DMS153 treated with DMSO at 0.1 percent for 48 hours (cell line): ENCODE data around the gene PPFIBP2.
A peak's percentile ranks its signal among the peaks of the same experiment; 100 is the strongest.

Experiments
- DNase-seq: peaks from one replicate; lab custom pipeline; 2025; ENCODE audit not compliant: unreplicated experiment; lab: John Stamatoyannopoulos, UW

Gene PPFIBP2

DNA sequence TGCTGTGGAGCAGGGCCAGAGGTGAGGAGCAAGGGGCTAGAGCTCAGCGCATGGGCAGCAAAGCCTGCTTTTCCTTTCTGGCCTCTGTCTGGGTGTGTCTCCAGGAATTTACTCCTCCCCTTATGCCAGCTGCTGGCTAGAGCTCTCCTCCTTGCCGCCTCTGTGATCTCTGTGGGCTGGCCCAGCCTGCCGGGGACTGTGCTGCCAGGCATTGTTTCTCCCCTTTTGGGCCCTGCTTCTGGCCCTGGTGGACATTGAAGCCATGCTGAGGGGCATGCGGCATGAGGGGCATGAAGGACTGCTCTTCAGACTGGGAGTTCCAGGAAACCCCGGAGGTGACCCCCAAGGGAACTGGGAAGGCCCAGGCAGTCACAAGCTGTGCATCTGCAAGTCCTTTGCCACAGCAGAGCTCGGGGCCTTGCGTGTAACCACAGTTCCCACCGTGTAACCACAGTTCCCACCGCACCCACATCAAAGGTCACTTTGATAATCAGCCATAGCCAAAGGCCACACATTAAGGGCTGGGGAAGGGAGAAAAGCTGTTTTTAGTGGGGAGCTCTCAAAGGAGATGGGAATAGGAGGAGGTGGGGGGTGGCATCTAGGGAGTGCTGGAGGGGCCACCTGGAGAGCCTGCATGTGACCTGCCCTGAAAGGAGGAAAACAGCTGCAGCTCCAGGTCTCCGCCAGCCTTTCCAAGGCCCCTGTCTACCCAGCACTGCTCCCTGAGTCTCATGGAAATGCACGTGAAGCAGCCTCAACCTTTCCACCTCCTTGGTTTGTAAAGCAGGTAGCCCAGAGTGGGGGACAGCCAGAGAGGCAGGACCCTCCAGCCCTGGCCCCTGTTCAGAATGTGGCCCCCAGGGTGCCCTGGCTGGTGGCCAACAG is 62.3 kb downstream of the PPFIBP2 start:
- no peak for DNase-seq

DNA sequence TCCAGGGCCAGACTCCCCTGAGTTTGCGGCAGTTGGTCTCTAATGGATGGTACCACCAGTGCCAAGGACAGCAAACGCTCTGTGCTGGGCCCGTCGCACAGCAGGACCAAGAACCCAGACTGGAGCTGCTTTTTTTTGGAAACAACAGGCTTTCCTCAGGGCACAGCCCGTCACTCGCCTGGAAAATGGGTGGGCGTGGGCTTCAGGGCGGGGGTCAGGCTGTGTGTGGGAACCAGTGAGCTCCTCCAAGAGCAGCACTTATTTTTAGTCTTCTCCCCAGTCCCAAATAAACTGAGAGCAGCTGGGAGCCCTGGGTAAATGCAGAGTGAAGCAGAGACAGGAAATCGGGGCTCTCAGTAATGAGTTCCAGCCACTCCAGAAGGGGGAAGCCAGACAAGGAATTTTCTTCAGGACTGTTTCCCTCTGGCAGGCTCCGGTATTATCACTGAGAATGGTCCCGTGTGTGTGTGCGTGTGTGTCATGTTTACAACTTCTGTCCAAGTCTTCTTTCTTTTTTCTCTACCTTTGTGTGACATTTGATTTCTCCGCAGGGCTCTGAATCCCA is 63.0 kb downstream of the PPFIBP2 start:
- DNase-seq: no peak

DNA sequence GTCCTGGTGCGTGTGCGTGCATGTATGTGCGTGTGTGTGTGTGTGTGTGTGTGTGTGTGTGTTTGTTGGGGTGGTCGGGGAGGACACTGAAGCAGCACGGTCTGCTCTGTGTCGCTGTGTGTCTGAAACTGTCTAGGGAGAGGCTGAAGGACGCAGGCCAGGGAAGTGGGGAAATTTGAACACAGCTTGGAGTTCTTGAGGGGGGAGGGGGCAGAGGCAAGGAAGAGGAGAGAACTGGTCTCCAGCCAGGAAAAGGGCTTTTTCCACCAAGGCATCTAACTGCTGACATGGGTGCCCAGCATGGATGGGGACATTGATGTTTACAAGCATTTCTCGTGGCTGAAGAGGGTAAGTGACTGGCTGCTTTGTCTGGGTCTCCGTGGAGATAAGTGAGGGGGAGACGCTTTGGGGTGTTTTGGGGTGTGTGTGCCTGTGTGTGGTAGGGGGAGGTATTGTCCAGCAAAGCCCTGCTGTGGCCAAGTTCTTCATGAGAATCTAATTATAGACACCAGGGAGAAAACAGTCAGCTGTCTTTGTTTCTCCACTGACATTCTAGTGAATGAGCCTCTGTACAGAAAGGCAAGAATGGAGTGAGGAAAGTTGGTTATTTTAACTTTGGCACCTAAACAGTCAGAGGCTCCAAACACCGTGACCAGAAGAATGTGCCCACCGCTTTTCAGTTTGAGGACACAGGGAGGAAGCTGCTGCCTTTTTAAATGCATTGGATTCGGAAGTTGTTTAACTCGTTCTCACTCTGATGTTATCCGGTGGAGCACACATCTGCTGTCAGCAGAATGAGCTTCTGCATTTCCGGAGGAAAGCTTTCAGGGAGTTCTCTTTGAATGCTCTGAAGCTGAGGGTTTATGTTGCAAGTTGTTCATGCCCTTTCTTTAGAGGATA is 63.7 kb downstream of the PPFIBP2 start:
- peak; percentile 43 for DNase-seq

DNA sequence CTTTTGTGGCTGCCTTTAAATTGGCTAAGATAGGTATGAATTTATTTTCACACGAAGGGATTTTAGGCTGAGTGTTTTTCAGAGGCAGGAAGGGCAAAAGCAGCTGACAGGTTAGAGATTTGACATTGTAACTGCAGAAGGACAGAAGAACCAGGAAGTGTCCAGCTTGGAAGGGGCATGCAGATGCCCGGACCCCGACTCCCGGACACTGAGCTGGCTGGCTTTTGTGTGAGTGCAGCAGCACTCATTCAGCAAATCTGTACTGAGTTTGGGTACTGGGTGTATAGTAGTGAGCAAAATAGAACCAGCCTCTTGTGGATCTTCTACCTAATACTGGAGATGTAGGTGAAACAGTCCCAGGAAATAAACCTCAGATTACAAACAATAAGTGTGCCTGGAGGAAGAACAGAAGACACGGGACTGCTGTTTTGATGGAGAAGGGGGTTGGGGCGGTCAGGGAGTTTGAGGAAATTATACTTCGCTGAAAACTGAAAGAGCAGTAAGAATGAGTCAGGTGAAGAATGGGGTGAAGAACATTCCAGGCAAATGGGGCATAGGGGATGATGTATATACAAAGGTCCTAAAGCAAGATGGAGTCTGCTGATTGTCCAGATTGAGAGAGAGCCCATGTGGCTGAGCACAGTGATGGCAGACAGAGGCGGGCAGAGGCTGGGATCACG is 64.6 kb downstream of the PPFIBP2 start:
- no peak for DNase-seq

DNA sequence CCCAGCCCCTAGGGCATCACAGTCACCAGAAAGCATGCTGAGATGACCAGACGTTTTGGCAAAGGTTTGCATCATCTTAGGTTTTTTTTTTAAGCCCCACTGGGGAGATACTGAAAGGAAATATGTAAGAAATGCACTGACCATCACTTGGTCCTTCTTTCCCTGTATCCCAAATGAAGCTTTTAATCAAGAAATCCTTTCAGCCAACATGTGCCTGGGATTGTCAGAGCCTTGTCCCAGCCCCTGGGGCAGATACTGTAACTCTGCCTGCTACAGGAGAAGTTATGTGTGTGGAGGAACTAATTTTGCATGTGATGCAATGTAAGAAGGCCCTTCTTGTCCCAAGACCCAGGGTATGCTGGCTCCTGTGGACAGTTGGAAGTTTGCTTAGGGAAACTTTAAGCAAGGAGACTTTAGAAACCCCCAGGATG is 65.6 kb downstream of the PPFIBP2 start:
- no peak for DNase-seq

DNA sequence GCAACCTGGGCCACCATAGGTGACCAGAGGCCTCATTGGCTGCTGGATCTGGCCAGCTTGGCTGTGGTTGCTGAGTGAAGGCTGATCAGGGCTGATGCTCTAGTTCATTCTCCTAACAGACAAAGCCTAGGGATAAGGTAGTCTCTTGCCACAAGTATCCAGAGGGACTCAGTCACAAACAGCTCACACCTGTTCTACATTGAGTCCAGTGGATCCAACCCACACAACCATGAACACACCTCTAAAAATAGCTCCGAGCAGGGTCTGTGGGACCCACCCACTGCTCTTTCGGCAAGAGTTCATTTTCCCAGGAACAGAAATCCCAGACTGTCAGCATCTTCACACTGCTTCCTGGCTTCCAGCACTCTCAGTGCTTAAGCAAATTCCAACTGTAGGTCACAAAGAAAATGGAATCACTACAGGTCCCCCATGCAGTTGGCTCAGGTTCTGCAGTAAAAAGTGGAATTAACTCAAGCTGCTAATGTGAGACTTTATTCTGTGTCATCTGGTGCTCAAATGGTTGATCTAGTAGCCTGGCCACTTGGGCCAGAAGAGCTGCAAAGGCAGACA is 67.3 kb downstream of the PPFIBP2 start:
- no peak for DNase-seq

DNA sequence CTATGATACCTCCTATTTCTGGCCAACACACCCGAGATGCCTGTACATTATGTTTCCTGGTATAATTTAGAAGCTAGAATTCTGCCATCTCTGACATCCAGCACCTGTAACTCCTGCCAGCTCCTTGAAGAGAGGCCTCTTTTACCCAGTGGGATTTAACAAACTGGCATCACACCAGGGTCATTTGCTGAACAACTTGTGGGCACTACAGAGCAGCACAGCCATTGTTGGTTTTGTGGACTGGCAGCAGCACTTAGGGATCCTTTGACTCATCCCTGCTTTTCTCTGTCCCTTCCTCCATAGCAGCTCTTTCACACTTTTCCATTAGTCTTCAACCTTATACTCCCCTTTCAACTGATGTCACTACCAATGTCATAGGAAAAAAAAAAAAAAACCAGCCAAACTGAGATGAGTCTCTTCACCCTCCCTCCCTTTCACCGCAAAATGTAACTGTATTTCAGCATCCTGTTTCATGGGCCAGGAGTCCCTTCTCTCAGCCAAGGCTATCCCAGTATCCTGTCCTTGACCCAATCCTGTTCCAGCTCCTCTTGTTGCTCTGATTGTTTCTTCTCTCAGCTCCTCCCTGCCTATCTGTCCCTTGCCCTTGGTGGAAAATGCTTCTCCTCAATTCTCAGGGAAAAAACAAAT is 68.7 kb downstream of the PPFIBP2 start:
- DNase-seq: no peak

DNA sequence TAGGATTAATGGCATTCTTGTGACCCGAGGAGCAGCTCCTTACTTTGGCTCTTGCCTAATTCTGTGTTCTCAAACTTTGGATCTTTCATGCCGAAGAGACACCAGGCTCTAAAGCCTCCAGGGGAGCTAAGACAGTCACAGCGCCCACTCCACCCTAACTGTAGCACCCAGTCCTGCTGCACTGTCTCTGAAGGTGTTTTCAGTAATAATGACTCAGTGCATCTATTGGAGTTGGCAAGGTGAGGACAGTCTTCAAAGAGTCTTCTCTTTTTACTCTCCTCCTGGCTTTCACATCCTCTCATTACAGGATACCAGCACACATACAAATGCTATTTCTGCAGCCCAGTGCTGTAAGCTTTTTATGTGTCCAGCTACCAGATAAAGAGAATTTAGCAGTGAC is 69.4 kb downstream of the PPFIBP2 start:
- DNase-seq: no peak

DNA sequence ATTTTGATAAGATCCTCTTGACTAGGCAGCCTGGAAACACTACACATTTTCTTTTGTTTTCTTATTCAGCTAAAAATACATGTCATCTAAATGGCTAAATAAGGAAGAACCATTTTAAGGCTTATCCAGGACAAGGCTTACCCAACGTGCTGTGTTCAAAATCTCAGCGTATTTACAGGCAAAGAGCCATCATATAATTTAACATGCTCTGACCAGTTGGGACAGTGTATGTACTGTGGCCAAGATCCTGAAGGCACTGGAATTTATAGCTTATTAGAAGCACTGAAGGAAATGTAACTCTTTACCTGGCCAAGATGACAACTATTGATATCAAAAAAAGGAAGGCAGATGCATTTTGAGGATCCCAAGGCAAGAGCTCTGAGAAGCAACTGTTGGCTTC is 71.1 kb downstream of the PPFIBP2 start:
- no peak for DNase-seq

DNA sequence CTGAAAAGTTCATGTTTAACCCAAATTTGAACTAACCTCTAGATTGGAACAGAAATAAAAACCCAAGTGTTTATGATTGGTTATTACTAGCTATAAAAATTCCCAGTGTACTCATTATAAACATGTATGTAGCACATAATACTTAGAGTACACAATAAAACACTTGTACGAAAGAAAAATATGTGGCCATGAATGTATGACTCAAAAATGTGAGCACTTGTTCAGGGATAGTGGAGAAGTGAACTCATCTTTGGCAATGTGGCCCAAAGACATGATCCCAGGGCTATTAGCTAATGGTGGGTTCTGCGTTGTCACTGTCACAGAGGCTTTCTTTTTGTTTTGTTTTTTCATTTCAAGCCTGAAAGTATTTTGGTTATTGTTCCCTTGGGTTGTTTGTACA is 72.0 kb downstream of the PPFIBP2 start:
- no peak for DNase-seq

DNA sequence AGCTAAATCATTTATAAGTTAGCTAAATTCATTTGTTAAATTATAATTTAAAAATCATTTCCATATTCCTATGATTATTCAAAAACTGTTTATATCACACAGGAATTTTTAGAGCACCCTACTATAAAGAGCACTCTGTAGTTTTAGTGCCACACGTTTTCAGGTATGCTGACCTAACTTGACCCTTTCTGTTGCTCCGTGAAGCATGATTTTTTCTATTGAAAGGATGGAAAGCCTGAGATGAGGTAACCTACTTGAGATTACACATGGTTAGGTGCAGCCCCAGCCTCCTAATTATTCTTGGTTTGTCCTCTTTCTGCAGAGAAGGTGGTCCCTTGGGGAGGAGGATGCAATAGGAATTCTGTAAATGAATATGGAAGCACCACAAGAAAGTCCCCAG is 72.6 kb downstream of the PPFIBP2 start:
- DNase-seq: no peak

DNA sequence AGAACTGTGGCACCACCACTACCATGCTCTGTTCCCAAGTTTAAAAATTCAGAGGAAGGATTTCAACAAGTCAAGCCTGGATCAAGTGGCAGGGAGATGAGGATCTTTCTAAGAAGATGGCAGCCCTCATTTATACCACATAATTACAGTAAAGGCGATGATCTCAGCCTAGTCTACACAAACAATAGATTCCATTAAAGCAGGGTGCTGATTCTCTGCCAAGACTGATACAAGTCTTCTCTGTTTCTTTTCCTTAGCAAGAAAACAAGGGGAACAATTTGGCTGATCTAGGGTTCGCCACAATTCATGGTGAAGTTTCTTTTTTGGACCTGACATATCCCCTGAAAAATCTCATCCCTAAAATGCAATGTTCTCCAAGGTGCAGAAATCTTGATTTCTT is 73.9 kb downstream of the PPFIBP2 start:
- no peak for DNase-seq

DNA sequence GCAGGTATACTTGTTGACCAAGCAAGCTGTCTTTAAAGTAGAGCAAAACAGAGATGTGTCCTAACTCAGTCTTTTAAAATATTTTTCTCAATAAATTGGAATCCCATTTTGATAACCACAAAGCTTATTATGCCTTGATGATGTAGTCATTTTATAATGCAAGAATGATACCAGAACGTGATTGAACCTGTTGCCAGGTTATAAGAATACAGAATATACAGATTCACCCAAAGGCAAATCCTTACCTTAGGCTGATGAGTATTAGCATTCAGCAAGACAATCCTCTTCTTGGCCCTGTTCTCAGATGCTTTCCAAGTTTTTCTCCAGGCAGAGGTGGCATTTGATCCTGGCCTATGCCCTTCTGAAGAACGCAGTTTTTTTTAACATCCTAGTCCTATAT is 76.1 kb downstream of the PPFIBP2 start:
- DNase-seq: no peak

DNA sequence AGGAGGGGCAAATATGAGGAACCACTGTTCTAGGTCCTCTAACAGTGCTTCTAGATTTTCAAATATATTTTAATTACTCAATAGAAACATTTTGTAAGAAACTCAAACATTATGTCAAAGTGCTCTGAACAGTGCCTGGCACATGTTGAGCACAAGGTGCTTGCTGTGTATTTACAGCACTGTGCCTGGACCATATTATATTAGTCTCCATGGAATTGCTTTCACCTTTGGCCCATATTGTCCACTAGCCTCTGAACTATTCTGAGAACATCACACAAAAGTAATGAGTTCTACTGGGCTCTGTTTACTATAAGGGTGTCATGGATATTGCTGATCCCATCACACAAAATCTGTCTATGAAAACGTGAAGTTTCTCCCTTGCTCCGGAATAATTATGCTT is 76.7 kb downstream of the PPFIBP2 start:
- DNase-seq: no peak

DNA sequence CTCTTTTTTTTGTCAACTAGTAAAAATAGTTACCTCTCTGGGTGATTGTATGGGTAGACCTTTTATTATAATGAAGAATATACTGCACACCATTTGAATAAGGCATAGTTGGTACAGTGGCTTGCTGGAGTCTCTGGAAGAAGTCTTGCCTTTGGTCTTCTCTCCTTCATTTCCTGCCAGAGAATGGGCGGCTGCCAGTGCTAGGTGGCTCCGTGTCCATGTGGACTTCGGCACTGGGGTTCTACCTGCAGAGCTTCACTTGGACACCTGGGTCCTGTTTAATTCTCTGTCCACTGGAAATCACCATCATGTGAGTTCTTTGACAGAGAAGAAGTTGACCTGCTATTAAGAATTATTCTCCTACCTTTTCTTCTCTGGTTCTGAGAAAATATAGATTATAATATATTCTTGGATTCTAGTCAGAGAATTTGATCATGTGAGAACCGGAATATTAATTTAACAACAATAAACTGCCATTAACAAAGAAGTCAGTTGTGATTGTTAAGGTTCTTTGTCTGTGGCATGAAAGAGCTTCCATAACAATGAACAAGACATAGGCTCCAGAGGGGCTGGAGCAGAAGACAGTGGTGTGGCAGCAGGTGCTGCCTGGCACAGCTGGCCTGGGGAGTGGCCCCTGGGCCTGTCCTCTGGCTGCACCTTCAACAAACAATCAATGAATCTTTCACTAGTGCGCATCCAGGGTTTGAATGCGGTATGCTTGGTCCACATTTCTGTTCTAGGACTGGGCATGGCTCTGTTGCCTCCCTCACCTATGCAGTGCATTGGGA is 77.5 kb downstream of the PPFIBP2 start:
- DNase-seq: no peak

DNA sequence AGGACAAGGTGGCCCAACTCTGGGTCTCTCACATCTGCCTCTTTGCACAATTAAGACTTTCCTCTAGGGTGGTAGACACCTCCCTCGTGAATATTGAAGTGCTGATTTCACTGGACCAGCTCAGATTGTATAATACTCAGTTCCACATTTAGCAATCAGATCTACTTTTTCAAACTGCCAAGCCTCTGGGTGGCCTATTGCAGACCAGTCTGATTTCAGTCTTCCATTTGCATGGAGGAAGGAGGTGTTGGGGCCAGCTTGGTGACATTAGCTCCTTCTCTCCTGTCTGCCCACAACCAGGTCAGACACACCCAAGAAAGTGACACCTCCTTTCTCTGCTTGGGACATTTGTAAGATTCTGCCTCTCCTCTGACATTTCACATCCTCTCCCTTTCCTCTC is 78.2 kb downstream of the PPFIBP2 start:
- no peak for DNase-seq

DNA sequence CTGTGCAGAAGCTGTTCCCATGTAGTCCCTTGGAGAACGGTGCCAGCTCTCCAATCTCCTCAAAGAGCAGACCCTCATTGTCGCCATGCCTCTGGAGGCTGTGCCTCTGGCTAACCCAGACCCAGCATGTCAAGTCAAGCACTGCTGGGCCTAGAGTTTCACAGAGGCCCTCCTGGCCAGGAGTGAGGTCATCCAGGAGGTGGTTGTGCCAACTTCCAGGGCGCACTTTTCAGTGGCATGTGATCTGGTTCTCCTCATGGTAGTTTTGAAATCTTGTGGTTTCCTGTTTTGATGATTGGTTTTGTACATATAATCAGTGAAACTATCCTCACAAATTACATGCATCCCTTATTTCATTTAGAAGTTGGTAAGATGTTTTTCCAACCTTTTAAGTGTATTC is 78.9 kb downstream of the PPFIBP2 start:
- no peak for DNase-seq

DNA sequence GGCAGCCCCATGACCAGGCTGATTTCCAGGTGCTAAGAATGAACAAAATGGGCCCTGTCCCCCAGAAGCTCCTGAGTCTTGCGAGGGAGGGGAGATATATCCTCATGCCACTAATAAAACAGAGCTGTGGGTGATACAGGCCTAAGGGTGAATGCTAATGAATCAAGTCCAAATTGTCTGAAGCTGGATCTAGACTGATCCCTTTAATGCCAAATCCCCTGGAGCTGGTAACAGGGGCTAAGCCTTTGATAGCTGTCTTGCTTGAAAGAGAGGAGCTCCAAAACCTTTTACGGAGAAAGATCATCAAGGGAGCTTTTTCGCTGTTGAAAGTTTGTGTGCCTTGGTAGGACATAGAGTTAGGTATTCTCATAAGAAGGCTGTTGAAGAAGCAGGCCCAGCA is 79.7 kb downstream of the PPFIBP2 start:
- no peak for DNase-seq

DNA sequence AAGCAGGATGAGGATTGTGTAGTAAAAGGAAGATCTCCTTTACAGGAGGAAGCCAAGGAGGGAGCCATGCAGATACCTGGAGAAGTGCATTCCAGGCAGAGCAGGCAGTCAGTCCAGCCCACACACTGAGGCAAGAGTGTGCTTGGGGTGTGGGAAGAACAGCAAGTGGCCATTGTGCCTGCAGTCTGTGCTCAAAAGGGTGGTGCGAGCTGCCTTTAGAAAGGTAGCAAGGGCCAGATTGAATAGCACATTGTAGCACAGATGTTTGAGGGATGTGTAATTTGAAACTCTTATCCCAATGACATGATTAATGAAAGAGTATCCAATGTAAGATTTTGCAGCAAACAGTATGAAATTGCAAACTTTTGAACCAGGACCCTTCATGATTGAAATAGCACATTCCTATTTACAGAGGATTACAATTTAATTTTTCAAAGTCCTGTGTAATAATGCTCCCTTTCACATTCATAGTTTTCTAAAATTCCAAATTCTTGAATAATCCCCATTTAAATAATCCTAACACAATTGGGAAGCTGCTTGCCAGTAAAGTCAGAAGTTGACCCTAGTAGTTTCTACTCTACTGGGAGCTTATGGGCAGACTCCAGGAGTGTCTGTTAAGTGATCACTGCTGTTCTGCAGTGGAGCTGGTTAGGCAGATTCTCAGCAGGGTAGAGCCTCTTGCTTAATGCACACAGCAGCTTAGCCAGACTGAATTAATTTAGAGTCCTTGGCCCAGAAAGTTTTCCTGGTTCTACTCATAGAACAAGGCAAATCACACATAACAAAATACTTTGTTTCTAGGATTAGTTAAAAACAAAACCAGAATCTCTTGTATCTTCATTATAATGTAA is 81.4 kb downstream of the PPFIBP2 start:
- DNase-seq: no peak
